Neuronal stem cell (in vitro differentiated cells): ENCODE measurements around the gene ROR1. TPM values are rescaled to one million over a fixed set of nuclear protein-coding genes. Genes with fewer than 3 reads are reported as not detected.
"Not testable (repeated sequence)": the region's sequence is repeated elsewhere in the genome, so short reads cannot be mapped to it uniquely, and the experiment has no call there.

Source experiments
- DNase-seq: peaks from one replicate; pipeline ENCODE4 v3.0.0-alpha.2; 2013; ENCODE audit warnings: low spot score
- H2AFZ ChIP-seq: one replicate; pipeline ENCODE4 v1.6.1; 2013; ENCODE audit warnings: mild to moderate bottlenecking, low read length, inconsistent platforms
- H2AK5ac ChIP-seq: 2 replicates; pipeline ENCODE4 v1.6.1; 2013; ENCODE audit warnings: low read depth, mild to moderate bottlenecking, inconsistent platforms, low read length, moderate library complexity, mixed read lengths
- H2BK120ac ChIP-seq: 2 replicates; pipeline ENCODE4 v1.6.1; 2013; ENCODE audit warnings: low read depth, mild to moderate bottlenecking, inconsistent platforms, low read length, moderate library complexity, mixed read lengths
- H2BK12ac ChIP-seq: one replicate; pipeline ENCODE4 v1.6.1; 2013; ENCODE audit warnings: low read length, inconsistent platforms
- H2BK15ac ChIP-seq: 2 replicates; pipeline ENCODE4 v1.6.1; 2013; ENCODE audit warnings: mild to moderate bottlenecking, low read length, inconsistent platforms, mixed read lengths
- H2BK5ac ChIP-seq: one replicate; pipeline ENCODE4 v1.6.1; 2013; ENCODE audit warnings: inconsistent platforms, mild to moderate bottlenecking, low read length, moderate library complexity
- H3K14ac ChIP-seq: one replicate; pipeline ENCODE4 v1.6.1; 2013; ENCODE audit warnings: low read length, inconsistent platforms
- H3K18ac ChIP-seq: 2 replicates; pipeline ENCODE4 v1.6.1; 2013; ENCODE audit warnings: low read length, inconsistent platforms
- H3K23ac ChIP-seq: 2 replicates; pipeline ENCODE4 v1.6.1; 2013; ENCODE audit warnings: low read depth, mild to moderate bottlenecking, mixed read lengths, low read length, inconsistent platforms; ENCODE audit not compliant: poor library complexity
- H3K27ac ChIP-seq: replicated peaks from 3 replicates; pipeline ENCODE4 v1.5.1; 2013; ENCODE audit warnings: low read length, inconsistent platforms
- H3K27me3 ChIP-seq, 3 experiments: 2 replicates each; pipeline ENCODE4 v1.6.1; 2013; ENCODE audit warnings: low read length in 3 of 3, mild to moderate bottlenecking in 2 of 3, inconsistent platforms in 1 of 3, low read depth in 1 of 3, mixed read lengths in 1 of 3, moderate library complexity in 1 of 3; ENCODE audit not compliant: control insufficient read depth in 3 of 3, insufficient read depth in 3 of 3
- H3K36me3 ChIP-seq, 2 donors: replicated peaks in 1 of 2; 2 replicates each; pipeline ENCODE4 v1.6.1; 2013; ENCODE audit warnings: low read length in 2 of 2; ENCODE audit not compliant: control insufficient read depth in 2 of 2, insufficient read depth in 2 of 2
- H3K4ac ChIP-seq: 2 replicates; pipeline ENCODE4 v1.6.1; 2013; ENCODE audit warnings: inconsistent platforms, mild to moderate bottlenecking, low read length, moderate library complexity
- H3K4me1 ChIP-seq, 2 donors: 1 replicate in 1 of 2; 2 replicates in 1 of 2; pipeline ENCODE4 v1.6.1; 2013; ENCODE audit warnings: low read length in 2 of 2, low read depth in 1 of 2; ENCODE audit not compliant: control insufficient read depth in 2 of 2, insufficient read depth in 1 of 2
- H3K4me2 ChIP-seq: one replicate; pipeline ENCODE4 v1.6.1; 2013; ENCODE audit warnings: mild to moderate bottlenecking, low read length, inconsistent platforms; ENCODE audit not compliant: insufficient read depth, poor library complexity, severe bottlenecking
- H3K4me3 ChIP-seq, 2 donors: 2 replicates each; pipeline ENCODE4 v1.5.1; 2013; ENCODE audit warnings: low read length in 2 of 2, mild to moderate bottlenecking in 2 of 2, inconsistent platforms in 1 of 2, moderate library complexity in 1 of 2
- H3K79me1 ChIP-seq: one replicate; pipeline ENCODE4 v1.6.1; 2013; ENCODE audit warnings: low read depth, mild to moderate bottlenecking, inconsistent platforms, low read length, moderate library complexity
- H3K9ac ChIP-seq: one replicate; pipeline ENCODE4 v1.6.1; 2013; ENCODE audit warnings: mild to moderate bottlenecking, low read depth, low read length, inconsistent platforms; ENCODE audit not compliant: poor library complexity
- H3K9me3 ChIP-seq, 2 donors: replicated peaks in 1 of 2; 2 replicates each; pipeline versions ENCODE3 to v1.6.1; 2013; ENCODE audit warnings: low read length in 2 of 2, mild to moderate bottlenecking in 2 of 2, inconsistent platforms in 1 of 2, low read depth in 1 of 2, mixed read lengths in 1 of 2, moderate library complexity in 1 of 2; ENCODE audit not compliant: control insufficient read depth in 2 of 2, insufficient read depth in 1 of 2
- H4K8ac ChIP-seq: one replicate; pipeline ENCODE4 v1.6.1; 2013; ENCODE audit warnings: low read depth, mild to moderate bottlenecking, inconsistent platforms, low read length, moderate library complexity
- H4K91ac ChIP-seq: one replicate; pipeline ENCODE4 v1.6.1; 2013; ENCODE audit warnings: low read length, low read depth, mild to moderate bottlenecking, inconsistent platforms; ENCODE audit not compliant: poor library complexity
- WGBS, 2 donors: extraction: QIAGEN DNeasy Blood & Tissue Kit; methylation state at CpG; one replicate each; pipeline ENCODE4 v1.1.7; 2013; ENCODE audit warnings: missing lambda C conversion rate in 2 of 2, mixed read lengths in 1 of 2; ENCODE audit not compliant: insufficient read length in 2 of 2, insufficient replicate concordance in 1 of 2; ENCODE audit errors: extremely low coverage in 2 of 2; 5-methylcytosine and 5-hydroxymethylcytosine counted together
- small RNA-seq: library from polyadenylated mRNA; stranded (forward); fragments of <200 nt; extraction: miRNeasy Mini kit (QIAGEN cat#:217004); gene quantifications from one replicate; pipeline ENCODE3, GENCODE V24; 2013; ENCODE audit not compliant: insufficient read depth

ROR1 gene

DNA sequence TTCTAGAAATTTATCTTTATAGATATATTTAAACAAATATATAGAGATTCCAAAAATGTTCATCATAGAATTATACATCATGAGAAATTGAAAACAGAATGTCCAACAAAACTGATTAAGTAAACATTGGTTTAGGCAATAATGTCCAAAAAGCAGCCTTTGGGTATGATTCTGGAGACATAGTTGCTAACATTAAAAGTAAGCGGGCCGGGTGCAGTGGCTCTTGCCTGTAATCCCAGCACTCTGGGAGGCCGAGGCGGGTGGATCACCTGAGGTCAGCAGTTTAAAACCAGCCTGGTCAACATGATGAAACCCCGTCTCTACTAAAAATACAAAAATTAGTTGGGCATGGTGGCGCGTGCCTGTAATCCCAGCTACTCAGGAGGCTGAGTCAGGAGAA is 450.4 kb downstream of the ROR1 start:
- H3K36me3 ChIP-seq, H2BK120ac ChIP-seq, H3K14ac ChIP-seq, H2AFZ ChIP-seq, H3K4ac ChIP-seq, H2BK15ac ChIP-seq, H3K9me3 ChIP-seq, H4K8ac ChIP-seq, H3K4me3 ChIP-seq, H3K18ac ChIP-seq, H3K4me1 ChIP-seq, DNase-seq, H4K91ac ChIP-seq, H3K4me2 ChIP-seq, H2BK12ac ChIP-seq, H3K9ac ChIP-seq, H2AK5ac ChIP-seq, H3K23ac ChIP-seq, H3K27ac ChIP-seq, H2BK5ac ChIP-seq, H3K79me1 ChIP-seq: not testable (repeated sequence)
- H3K27me3 ChIP-seq, result peaks cover 0 to 14% (median 0%) of the 10 kb centered on the region in 3 experiments
- WGBS, 2 donors, result no CpG with 5 or more reads among the region's 7 CpGs

GRCh38 chr1:64228167-64228957 is 454.5 kb downstream of the ROR1 start:
- Histone ChIP-seq H3K27me3 (peaks cover 0 to 16% (median 0%) of the 10 kb centered on the region in 3 experiments), H4K91ac (no peak overlapping the region), H3K4ac (no peak overlapping the region), H3K4me2 (no peak overlapping the region), H2BK12ac (no peak overlapping the region), H2BK120ac (no peak overlapping the region), H3K9ac (no peak overlapping the region), H2BK5ac (no peak overlapping the region), H2BK15ac (no peak overlapping the region), H3K79me1 (no peaks in the 10 kb centered on the region), H3K4me1 (peaks cover 2% of the 10 kb centered on the region in 2 donors), H3K9me3 (no peaks in the 10 kb centered on the region), H3K4me3 (no peak overlapping the region), H3K27ac (no peak overlapping the region), H2AFZ (no peak overlapping the region), H3K18ac (no peak overlapping the region), H2AK5ac (no peak overlapping the region), H3K36me3 (no peaks in the 10 kb centered on the region), H4K8ac (no peak overlapping the region), H3K14ac (no peak overlapping the region), H3K23ac (no peak overlapping the region)
- DNase-seq, result no peak
- WGBS, 2 donors, result no CpG with 5 or more reads among the region's 10 CpGs

GRCh38 chr1:64229307-64229706 is 455.5 kb downstream of the ROR1 start:
- no peak overlapping the region for H2BK12ac ChIP-seq
- H4K91ac ChIP-seq, result no peak overlapping the region
- H2BK15ac ChIP-seq, result no peak overlapping the region
- H3K79me1 ChIP-seq, result no peaks in the 10 kb centered on the region
- H3K4me2 ChIP-seq, result no peak overlapping the region
- H2BK120ac ChIP-seq, result no peak overlapping the region
- H3K27me3 ChIP-seq, result peaks cover 0 to 13% (median 0%) of the 10 kb centered on the region in 3 experiments
- H2AFZ ChIP-seq, result no peak overlapping the region
- no peak overlapping the region for H3K27ac ChIP-seq
- H2AK5ac ChIP-seq, result no peak overlapping the region
- no CpG with 5 or more reads among the region's 3 CpGs for WGBS, 2 donors
- no peak overlapping the region for H3K4me3 ChIP-seq
- no peaks in the 10 kb centered on the region for H3K9me3 ChIP-seq
- no peak overlapping the region for H2BK5ac ChIP-seq
- no peak overlapping the region for H3K14ac ChIP-seq
- H3K18ac ChIP-seq, result no peak overlapping the region
- no peak overlapping the region for H4K8ac ChIP-seq
- H3K36me3 ChIP-seq, result no peaks in the 10 kb centered on the region
- no peak for DNase-seq
- no peak overlapping the region for H3K4ac ChIP-seq
- H3K23ac ChIP-seq, result no peak overlapping the region
- H3K9ac ChIP-seq, result no peak overlapping the region
- H3K4me1 ChIP-seq, result peaks cover 2% of the 10 kb centered on the region in 2 donors

Small RNA genes lying within 50 kb of the gene (small RNA-seq; reads per million reads assigned to genes)
- gene RF00019 (not detected), gene RNU6-809P (not detected)
